A549 treated with GW870086 at 1 μM for 4 hours (cell line): ENCODE measurements around the gene ZNF717. TPM values are rescaled to one million over a fixed set of nuclear protein-coding genes. Genes with fewer than 3 reads are reported as not detected.

Experiments
- total RNA-seq: library from RNA; stranded (reverse); fragments of 200-300 nt; extraction: Qiagen RNA extraction; gene quantifications from 5 replicates; pipeline ENCODE4 v1.2.3, GENCODE V29; 2022; ENCODE audit warnings: low read depth

The ZNF717 gene
- 2.2 to 3.0 TPM (median 2.5 TPM) in 5 replicates for total RNA-seq

DNA sequence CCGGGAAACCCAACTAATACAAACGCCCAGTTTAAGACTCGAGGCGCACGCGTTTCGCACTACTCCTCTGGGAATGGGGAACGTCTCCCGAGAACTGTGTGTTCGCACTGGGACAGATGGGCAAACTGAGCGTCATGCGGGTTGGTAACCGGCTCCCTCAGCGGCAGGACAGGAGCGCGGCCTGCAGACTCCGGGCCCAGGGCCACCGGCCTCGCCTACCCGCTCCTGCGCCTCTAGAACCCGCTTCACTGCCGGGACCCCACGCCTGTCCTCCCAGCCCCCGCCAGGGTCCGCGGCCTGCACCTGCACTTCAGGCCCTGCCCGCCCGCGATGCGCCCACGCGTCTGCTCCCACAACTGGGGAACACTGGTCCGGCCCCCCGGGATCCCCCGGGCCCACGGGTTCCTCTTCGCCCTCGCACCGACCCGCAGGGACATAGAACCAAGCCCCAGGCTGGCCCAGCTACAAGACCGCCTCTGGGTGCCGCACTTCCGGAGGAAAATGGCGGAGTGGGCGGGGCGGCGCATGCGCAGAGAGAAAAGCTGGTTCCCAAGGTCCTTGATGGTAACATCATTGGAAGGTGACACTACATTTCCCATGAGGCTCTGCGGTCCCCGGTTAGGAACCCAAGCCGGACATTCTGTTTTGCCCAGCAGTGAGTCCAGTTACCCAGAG, at the start of gene ZNF717:
TSS of gene ZNF717 (minus strand) at position 469 of the 675 bp plus-strand sequence. CDS start 2,187 bp downstream, outside the sequence.

Other genes with a start within 250 kb of the ZNF717 start
- 0.09 TPM in 1 of 5 replicates, not detected in the others for gene FRG2C, start 121.2 kb downstream of the ZNF717 start, total RNA-seq